Thyroid gland (tissue), 4 donors: ENCODE data around the gene C1QTNF8. TPM values are rescaled to one million over a fixed set of nuclear protein-coding genes. Genes with fewer than 3 reads are reported as not detected.

Source experiments
- DNase-seq, 2 donors: peaks; one replicate each; pipeline ENCODE4 v3.0.0-alpha.2; 2019
- H3K27ac ChIP-seq, 3 donors: fragments of 200-600 bp; sonication (generic); 1 replicate in 2 of 3; 2 replicates in 1 of 3; pipeline ENCODE4 v1.5.1; 2016 to 2019; ENCODE audit warnings: mild to moderate bottlenecking in 1 of 3, moderate library complexity in 1 of 3
- H3K27me3 ChIP-seq: fragments of 200-600 bp; sonication (generic); one replicate; pipeline ENCODE4 v1.5.1; 2019
- H3K36me3 ChIP-seq, 2 donors: fragments of 200-600 bp; sonication (generic); one replicate each; pipeline ENCODE4 v1.5.1; 2016 to 2019
- H3K4me1 ChIP-seq, 2 donors: fragments of 200-600 bp; sonication (generic); one replicate each; pipeline ENCODE4 v1.5.1; 2017 to 2019
- H3K4me3 ChIP-seq, 3 donors: fragments of 200-600 bp; sonication (generic); replicated peaks in 1 of 3; 1 replicate in 2 of 3; 2 replicates in 1 of 3; pipeline ENCODE4 v1.5.1; 2016; ENCODE audit warnings: mild to moderate bottlenecking in 1 of 3
- H3K9me3 ChIP-seq: fragments of 200-600 bp; sonication (generic); one replicate; pipeline ENCODE4 v1.5.1; 2017
- POLR2A ChIP-seq, 2 donors: fragments of 450-650 bp; IDR thresholded peaks; one replicate each; pipeline ENCODE4 v1.6.1; 2017; ENCODE audit warnings: antibody characterized with exemption in 2 of 2, mild to moderate bottlenecking in 2 of 2, moderate library complexity in 1 of 2
- WGBS, 2 donors: methylation state at CpG; one replicate each; pipeline ENCODE4 v1.1.5; 2017; 5-methylcytosine and 5-hydroxymethylcytosine counted together
- intact Hi-C: fragments of 100-400 bp; cut with DNase I; formaldehyde crosslinking; loops from one replicate; pipeline ENCODE4 v1.15.1; 2023
- total RNA-seq, 4 donors: library from RNA; depleted of rRNA; stranded (reverse); fragments of >200 nt; gene quantifications; one replicate each; pipeline ENCODE4 v1.2.3, GENCODE V29; 2016
- TF ChIP-seq, protein P1 (sequence below), 6 experiments: fragments of 200-600 bp in 3 of 6; fragments of 450-650 bp in 3 of 6; sonication (generic) in 3 of 6; IDR thresholded peaks; one replicate each; pipeline ENCODE4 v1.5.1; 2016 to 2019; ENCODE audit warnings: antibody characterized with exemption in 6 of 6, mild to moderate bottlenecking in 2 of 6, inconsistent platforms in 1 of 6, moderate library complexity in 1 of 6

Gene C1QTNF8
- total RNA-seq, 4 donors from 2014 or later = not detected

DNA sequence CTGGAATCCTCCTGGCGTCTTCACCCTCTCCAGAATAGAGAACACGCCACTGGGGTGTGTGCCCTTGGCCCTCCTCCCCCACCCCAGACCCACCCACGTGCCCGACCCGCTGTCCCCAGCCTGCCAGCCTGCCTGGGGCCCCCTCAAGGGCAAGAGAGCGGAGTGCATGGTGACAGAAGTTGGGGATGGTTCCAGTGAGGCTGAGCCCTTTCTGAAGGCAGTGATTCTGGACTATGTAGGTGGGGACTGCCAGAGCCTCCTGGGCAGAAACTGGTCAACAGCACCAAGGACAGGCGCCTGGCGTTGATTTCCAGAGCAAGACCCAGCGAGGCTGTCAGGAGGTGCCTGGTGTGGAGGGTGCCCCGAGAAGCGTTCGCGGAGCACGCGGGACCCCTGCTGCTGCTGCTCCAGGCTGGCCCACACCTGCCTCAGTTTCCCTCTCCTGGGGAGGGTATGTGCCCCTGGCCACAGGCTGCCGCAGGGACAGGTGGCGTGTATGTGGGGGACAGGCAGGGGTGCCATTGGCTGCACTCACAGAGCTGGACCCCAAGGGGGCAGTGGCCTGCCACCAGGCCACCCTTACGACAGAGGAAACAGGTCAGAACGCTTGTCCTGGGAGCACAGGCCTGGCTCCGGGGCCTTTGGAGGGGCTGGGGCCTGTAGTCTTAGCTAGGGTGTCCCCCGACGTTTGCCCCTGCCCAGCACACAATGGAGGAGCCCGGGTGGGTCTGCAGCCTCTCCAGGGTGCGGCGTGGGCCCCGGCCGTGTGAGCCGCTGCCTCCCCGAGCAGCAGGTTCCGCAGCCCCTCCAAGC, 22.3 kb downstream of the C1QTNF8 start:
- Histone ChIP-seq H3K36me3 (no peaks in the 10 kb centered on the region), H3K27ac (no peak overlapping the region), H3K4me1 (no peaks in the 10 kb centered on the region), H3K4me3 (no peak overlapping the region), H3K9me3 (no peaks in the 10 kb centered on the region), H3K27me3 (peaks cover 17% of the 10 kb centered on the region)
- TF ChIP-seq, protein P1, sequence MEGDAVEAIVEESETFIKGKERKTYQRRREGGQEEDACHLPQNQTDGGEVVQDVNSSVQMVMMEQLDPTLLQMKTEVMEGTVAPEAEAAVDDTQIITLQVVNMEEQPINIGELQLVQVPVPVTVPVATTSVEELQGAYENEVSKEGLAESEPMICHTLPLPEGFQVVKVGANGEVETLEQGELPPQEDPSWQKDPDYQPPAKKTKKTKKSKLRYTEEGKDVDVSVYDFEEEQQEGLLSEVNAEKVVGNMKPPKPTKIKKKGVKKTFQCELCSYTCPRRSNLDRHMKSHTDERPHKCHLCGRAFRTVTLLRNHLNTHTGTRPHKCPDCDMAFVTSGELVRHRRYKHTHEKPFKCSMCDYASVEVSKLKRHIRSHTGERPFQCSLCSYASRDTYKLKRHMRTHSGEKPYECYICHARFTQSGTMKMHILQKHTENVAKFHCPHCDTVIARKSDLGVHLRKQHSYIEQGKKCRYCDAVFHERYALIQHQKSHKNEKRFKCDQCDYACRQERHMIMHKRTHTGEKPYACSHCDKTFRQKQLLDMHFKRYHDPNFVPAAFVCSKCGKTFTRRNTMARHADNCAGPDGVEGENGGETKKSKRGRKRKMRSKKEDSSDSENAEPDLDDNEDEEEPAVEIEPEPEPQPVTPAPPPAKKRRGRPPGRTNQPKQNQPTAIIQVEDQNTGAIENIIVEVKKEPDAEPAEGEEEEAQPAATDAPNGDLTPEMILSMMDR (IDR thresholded peaks at IDR 0.05) = no peak
- no peak for TF ChIP-seq POLR2A (IDR thresholded peaks at IDR 0.05)
- intact Hi-C loops = no loop called here
- WGBS, 2 donors = 53 to 66% methylated on average over 10 to 19 of the region's 30 CpGs
- DNase-seq = no peak

DNA sequence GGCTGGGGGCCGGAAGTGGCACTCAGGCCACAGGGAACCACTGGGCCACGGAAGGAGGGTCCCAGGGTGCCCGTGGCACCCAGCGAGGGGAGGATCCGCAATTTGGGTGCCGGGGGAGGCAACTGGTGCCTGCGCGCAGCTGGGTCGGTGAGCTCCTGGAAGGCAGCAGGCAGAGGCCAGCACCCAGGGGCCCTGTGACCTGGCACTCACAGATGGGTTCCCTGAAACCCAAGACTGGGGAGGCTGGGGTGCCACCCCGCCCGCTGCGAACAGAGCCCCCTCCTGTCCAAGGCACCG, 22.8 kb downstream of the C1QTNF8 start:
- Histone ChIP-seq H3K4me3 (no peak overlapping the region), H3K9me3 (no peaks in the 10 kb centered on the region), H3K27me3 (peaks cover 17% of the 10 kb centered on the region), H3K4me1 (no peaks in the 10 kb centered on the region), H3K36me3 (no peaks in the 10 kb centered on the region), H3K27ac (no peak overlapping the region)
- WGBS, 2 donors = 59 to 80% methylated on average over 4 to 8 of the region's 13 CpGs
- intact Hi-C loops = no loop called here
- TF ChIP-seq, protein P1 (IDR thresholded peaks at IDR 0.05) = no peak
- no peak for TF ChIP-seq POLR2A (IDR thresholded peaks at IDR 0.05)
- DNase-seq = no peak

DNA sequence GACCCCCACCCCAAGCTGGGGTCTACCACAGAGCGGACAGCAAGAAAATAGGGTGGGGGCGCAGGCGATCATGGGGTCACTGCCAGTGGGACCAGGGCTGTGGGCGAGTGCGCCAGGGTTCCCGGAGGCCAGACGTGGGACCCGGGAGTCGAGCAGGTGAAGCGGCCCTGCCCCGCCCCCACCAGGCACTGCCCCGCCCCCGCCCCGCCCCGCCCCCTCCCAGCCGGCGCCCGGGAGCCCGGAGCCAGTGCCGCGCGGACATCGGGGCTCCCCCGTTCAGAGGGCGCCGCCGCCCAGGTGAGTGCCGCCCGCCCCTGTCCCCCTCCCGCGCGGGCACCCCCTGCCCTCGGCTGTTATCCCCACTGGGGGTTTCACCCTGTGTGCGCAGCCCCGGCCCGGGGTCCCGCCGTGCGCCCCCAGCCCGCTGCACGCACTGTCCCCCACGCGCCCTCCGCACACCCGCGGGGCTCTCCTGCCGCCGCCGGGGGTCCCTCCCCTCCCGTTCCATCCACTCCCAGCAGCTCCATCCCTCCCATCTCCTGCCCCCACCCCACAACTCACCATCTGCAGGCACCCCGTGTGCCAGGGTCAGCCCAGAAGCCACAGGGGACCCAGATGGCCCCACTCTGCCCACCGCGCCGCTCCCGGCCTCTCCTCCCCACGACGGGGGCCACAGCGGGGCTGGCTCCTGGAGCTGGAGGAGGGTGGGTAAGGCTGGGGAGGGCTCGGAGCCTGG, 23.4 kb downstream of the C1QTNF8 start, which contains the start of gene SSTR5:
Gene SSTR5 (plus strand): TSS at position 222 of the 736 bp plus-strand sequence. CDS start 6,122 bp downstream, outside the sequence.
- no peaks in the 10 kb centered on the region for H3K36me3 ChIP-seq
- H3K27ac ChIP-seq = no peak within 1 kb of the TSS
- peaks cover 17% of the 10 kb centered on the region for H3K27me3 ChIP-seq
- H3K4me1 ChIP-seq = no peaks in the 10 kb centered on the region
- H3K9me3 ChIP-seq = no peaks in the 10 kb centered on the region
- TF ChIP-seq POLR2A (IDR thresholded peaks at IDR 0.05) = no peak
- TF ChIP-seq, protein P1 (IDR thresholded peaks at IDR 0.05) = no peak
- no peak for DNase-seq
- WGBS, 2 donors = 6 to 34% methylated on average over 8 to 14 of the region's 59 CpGs
- intact Hi-C loops = no loop called here
- H3K4me3 ChIP-seq = no peak within 1 kb of the TSS

DNA sequence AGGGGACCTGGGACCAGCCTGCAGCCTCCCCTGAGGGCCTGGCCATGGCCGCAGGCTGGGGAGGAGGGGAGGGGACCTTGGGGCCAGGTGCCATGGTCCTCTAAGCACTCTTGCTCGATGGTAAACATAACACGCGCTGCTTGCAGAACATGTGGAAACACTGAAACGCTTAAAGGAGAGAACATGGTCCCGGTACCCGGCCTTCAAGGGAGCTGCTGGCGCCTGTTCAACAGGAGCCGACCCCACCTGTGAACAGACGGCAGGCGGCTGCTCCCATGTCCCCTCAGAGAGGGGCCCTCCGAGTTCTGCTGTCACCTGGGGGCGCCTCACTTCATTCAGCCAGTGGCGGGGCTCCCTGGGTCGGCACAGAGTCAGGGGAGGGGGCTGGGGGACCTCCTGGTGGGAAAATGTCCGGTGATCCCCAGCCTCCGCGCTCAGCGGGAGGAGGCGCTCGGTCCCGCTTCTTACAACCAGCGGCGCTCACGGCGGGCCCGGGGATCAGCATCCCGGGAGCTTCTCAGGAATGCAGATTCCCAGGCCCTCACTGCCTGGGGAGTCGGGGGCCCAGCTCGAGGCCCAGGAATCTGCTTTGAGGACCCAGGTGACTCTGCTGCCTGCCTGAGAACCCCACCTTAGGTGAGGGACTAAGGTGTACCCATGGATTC, 24.4 kb downstream of the C1QTNF8 start:
- H3K27me3 ChIP-seq = peaks cover 17% of the 10 kb centered on the region
- TF ChIP-seq, protein P1 (IDR thresholded peaks at IDR 0.05) = no peak
- no peak for TF ChIP-seq POLR2A (IDR thresholded peaks at IDR 0.05)
- no peaks in the 10 kb centered on the region for H3K9me3 ChIP-seq
- no peak for DNase-seq
- intact Hi-C loops = no loop called here
- no peaks in the 10 kb centered on the region for H3K4me1 ChIP-seq
- H3K36me3 ChIP-seq = no peaks in the 10 kb centered on the region
- no peak overlapping the region for H3K27ac ChIP-seq
- WGBS, 2 donors = 0 to 25% methylated on average over 12 to 13 of the region's 30 CpGs
- H3K4me3 ChIP-seq = no peak overlapping the region
